HG02623 (cell line): ENCODE results near the gene KIF26B.
A peak's percentile ranks its signal among the peaks of the same experiment; 100 is the strongest.

Experiments
- ATAC-seq: cut with Tn5 transposase; IDR thresholded peaks from one replicate; pipeline ENCODE4 v1.9.1; 2021; ENCODE audit warnings: moderate library complexity; ENCODE audit not compliant: unreplicated experiment

Gene KIF26B

DNA sequence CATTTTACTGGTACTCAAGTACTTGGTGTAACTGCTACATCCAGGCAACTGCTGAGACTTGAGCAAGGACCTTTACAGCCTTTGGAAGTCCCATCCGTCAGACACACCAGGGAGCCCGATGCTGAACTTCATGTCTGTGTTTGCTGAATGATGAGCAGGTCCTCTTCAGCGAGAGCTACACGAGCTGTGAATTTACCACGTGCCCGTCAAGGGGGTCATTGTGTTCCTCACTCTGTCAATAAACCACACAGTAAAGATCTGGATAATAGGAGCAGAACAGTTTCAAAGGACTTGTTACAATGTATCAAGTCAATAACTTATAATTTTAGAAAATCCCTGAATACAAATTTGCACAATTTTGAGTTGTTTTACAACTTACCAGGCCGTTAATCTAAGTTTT, 427.2 kb downstream of the KIF26B start:
- no peak for ATAC-seq

DNA sequence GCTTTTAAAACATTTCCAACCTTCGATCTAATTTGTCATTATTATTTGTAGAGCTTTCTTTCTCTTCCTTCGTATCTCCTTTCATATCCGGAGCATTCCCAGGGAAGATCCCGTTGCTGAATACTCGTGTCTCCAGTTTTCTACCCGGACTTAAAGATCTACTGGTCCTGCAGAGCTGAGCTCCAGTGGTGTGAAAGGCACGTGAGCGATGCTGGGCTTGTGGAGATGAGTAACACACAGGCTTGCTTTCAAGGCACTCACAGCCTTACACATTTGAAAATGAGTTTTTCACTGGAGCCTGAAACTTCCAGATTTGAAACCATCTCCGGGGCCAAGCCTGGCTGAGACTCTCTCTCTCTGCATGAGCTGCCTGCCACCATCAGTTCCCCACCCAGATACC, 428.3 kb downstream of the KIF26B start:
- no peak for ATAC-seq

DNA sequence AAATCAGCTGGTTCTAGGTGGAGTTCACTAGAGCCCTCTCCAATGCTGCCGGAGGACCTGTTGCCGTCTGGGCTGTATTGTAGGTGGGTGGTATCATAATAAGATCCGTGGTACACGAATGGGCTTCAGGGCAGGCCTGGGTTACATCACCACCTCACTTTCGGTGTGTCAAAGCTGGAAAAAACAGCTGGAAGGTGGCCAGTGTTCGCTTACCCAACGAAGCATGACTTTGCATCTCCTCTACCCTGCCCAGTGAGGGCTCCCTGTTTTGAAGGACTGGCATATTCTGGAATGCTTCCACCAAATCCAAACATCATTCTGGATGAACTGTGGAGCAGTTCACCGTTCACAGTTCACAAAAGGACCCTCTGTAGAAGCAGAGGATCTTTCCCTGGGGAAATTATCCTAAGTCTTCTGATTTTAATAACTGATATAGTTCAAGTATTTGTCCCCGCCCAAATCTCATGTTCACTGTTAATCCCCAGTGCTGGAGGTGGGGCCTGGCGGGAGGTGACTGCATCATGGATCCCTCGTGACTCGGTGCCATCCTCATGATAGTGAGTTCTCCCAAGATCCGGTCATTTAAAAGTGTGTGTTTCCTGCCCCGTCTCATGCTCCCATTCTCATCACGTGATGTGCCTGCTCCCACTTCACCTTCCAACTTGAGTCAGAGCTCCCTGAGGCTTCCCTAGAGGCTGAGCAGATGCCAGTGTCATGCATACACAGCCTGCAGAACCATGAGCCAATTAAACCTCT, 429.0 kb downstream of the KIF26B start:
- ATAC-seq, result no peak

DNA sequence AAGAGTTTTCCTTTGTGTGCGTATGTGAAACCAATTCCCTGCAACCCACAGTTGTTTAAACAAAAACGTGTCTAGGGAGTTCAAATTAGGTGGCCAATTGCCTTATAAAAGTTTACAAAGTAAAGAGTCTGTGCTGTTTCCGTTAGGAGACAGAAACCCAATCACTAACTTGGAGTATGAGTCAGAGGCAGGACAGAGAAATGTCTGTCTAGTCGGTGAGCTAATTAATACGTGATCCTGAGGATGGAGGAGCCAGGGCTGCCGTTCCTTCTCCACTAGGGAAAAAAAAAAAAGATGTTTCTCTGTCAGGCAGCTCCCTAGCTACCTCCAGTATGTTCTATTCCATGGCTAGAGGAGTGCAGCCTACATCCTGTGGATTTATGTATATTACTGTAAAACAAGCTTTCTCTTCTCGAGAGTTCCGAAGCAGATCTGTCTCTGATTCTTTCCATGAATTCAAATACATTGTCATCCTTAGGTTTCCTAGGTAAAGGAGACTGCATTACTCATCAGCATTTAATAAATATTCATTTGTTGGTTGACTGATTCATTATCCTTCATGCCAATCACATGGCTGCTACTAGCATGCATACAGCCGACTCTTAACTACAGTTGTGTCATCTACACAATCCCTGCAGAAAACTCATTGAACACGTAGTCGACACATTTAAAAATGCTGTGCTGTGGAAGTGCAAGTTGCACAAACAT, 430.6 kb downstream of the KIF26B start:
- ATAC-seq, result no peak

DNA sequence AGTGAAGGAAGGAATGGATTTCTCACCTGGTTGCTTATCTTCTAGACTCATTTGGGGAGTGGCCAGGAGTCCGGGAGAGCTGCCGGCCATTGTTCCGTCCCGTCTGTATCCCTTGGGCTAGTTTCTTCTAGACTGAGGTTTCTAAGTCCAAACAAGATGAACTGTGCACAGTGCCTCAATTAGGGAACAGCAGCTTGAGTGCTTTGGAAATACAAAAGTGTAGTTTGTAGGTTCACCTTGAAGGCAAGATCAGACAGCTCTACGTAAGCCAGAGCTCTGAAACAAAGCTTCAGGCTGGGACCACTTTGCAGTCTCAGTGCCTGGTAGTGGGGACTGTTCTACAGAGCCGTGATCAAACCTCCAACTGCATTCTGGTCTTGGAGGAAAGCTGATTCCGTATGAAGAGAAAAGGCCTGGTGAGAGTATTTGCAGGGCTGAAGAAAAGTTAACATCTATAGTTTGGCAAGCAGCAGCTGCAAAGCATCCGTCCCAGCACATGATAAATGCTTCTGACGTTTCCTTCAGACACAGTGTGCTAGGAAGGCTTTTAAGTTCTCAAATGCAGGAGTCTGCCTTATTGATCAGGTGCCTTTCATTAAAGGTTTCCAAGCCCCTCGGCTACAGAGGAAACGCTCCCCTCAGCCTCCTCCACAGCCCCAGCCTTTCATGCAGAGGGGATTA, 432.8 kb downstream of the KIF26B start:
- ATAC-seq, result no peak

DNA sequence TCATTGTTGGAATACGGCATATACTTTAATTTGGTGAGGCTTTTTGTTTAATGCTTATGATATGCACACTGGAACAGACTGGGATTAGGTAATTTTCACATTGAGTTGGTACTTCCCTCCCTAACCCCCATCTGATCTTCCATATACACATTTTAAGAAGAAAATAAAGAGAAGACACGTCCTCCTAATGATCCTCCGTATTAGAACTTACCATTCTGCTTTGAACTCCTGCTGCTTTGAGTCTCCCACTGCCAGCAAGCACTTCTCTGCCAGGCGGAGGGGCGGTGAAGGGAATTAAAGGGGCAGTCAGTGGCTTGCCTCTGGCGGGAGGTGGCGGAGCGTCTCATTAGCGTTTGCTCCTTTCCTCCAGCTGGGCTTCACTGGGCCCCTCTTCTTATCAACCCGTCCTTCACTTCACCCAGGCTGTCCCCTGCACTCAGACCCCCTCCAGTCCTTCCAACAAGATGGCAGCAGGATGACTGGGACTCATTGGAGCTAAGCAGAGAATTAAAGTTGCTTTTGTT, 433.4 kb downstream of the KIF26B start:
- no peak for ATAC-seq

DNA sequence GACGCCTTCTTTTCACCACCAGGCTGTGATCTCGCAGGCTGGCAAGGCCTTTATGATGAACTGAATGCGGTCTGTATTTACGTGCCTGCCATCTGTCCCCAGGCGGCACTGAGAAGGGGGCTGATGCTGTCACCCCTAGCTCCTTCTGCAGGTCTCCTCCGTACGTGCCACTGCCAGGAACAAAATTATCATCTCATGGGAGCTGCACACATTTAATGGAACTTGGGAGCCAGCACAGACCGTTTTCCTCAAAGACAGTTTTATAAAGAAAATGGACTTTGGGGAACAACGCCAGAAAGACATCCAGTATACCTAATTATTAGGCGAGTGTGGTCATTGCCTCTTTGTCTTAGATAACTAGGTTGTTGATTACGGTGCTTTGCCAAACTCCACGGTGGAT, 434.5 kb downstream of the KIF26B start:
- ATAC-seq, result no peak

DNA sequence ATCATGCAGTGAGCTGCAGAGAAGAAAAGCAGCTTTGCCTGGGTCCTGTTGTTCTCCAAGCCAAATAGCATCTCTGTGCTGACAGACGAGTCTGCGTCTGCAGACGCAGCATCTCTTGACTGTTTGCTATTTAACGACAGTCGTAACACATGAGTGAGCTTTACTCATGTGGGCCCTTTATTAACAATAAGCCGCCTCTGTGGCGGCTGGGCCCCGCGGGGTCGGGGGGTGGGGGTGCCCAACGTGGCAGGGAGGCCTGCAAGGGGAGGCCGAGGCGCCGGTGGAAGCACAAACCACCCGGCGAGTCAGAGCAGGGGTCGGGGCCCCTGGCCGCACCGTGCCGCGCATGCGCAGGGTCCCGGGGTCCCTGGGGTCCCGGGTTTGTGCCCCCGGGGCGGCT, 435.1 kb downstream of the KIF26B start:
- no peak for ATAC-seq

DNA sequence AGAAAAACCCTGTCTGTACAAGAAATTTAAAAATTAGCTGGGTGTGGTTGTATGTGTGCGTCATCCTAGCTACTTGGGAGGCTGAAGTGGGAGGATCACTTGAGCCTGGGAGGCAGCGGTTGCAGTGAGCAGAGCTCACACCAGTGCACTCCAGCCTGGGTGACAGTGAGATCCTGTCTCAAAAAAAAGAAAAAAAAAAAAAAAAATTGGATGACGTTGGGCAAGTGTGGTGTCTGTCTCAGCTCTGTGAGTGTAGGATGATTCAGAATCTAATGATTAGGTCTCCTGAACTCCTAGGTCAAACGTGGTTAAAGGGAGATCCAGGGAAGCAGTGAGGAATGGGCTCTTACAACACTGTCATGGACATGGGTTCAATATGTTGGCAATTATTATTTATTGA, 435.9 kb downstream of the KIF26B start:
- ATAC-seq, result no peak

DNA sequence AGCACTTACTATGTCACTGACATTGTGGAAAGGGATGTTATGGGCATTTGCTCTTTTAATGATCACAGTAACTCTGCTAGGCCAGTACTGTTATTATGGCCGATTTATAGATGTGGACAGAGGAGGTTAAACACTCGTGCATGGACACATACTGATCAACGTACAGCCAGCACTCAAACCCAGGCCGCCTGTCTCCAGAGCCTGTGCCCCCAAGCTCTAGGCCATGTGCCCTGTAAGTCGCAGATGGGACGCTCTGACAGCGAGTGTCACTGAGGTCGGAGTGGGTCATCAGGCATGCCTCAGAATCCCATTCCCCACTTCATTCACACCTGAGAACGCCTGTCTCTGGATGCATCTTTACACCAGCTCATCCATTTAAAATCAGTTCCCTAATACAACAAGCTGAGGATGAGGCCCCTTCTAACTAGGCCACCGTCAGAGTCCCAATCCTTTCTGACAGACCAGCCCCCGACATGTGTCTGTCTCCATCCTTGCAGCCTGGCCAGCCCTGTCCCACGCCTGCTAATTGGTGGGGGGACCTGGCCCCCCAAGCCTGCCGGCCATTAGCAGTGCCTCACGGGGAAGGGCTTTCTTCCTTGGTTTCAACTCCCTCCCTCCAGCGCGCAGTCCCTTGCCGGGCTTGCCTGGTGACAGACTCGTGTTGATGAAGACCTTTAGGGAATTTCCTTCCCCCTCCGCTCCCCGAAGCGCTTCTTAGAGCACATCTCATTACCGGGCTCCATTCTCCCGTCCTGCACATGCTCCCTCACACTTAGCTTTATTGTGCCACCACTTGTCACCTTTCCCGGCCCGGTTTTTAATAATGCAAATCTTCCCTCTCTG, 436.8 kb downstream of the KIF26B start:
- ATAC-seq, result no peak

DNA sequence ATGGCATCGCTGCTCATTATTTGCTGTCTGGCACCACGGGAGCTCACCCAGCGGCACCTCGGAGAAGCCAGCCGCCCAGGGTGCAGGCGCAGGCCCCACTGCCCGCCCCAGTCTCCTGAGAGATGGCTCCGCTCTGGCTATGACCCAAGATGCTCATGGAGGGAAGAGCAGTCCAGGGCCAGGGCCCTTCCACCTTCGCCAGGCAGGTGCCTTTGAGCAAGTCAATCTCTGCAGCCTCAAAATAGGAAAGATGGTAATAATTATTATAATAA, 437.3 kb downstream of the KIF26B start:
- ATAC-seq, result no peak

DNA sequence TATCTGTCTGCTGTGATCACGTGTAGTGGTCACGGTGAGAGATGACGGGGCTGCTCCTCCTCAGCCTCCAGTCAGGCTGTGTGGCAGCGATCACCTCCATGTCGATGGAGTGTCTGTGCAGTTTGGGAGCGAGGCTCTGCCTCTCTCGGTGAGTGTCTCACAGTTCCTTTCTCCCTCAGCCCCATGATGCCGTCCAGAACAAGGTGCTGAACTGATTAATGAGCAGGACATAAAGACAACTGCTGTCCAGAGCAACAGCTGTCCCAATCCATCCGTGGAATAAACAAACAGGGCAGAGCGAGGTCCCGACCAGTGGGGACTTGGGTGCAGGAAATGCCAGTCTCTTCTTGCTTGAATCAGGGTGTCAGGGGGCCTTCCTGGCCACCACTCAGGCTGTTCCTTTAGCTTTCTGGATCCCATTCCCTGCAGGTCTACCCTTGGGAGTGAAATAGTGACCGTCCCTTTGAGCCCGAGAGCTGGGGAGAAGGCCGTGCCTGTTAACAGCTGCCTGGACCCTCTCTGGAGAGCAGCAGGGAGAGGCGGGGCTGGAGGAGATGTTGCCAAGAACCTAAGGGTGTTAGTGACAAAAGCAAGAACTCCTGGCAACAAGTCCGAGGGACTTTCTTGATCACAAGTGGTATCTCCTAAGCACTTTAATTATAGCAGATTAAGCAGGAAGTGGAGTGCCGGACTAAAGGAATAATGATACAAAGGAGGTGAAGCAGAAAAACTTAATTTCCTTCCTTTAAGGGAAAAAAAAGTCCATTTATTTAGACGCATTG, 443.9 kb downstream of the KIF26B start:
- no peak for ATAC-seq

DNA sequence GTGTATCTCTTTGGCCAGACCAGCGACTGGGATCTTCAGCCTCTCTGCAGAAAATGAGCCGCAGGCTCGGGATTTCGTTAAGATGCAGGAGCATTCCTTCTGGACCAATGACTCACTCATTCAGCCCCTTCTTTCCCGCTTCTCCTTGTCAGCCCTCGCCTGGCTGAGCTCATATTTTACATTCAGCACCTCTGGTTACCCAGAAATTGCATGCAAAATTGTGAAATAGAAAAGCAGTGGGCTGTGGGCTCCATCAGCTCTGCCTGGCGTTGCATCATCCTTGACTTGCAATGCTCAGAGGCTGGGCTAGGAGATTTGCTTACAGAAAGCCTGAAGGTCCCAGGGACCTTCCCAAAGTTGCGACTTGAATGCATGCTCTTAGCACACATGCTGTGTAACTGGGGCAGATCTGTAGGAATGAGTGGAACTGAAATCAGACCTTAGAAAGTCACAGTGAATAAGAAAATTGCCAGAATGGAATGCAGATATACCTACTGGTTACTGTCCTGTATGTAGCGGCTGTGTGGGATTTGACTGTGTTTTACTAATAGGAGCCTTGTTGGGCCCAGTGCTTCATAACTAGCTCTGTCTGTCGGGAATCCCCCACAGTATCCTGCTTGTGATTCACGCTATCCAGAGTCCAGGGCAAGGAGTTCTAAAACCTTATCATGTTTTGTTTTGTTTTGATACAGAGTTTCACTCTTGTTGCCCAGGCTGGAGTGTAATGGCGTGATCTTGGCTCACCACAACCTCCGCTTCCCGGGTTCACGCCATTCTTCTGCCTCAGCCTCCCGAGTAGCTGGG, 444.8 kb downstream of the KIF26B start:
- ATAC-seq, result peak; percentile 47

DNA sequence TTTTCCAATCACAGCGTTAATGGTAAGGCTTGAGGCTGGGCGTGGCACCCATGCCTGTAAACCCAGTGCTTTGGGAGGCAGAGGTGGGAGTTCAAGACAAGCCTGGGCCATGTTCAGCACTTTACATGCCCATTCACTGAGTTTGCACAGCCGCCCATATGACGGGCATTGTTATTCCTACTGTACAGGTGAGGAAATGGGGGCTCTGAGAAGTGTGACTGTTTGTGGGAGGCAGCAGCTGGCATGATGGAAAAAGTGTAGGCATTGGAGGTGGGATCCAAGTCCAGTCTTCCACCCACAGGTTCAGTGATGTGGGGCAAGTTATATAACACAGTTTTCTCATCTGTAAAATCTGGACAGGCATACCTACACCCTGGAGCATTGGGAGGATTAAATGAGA, 445.9 kb downstream of the KIF26B start:
- ATAC-seq, result no peak

DNA sequence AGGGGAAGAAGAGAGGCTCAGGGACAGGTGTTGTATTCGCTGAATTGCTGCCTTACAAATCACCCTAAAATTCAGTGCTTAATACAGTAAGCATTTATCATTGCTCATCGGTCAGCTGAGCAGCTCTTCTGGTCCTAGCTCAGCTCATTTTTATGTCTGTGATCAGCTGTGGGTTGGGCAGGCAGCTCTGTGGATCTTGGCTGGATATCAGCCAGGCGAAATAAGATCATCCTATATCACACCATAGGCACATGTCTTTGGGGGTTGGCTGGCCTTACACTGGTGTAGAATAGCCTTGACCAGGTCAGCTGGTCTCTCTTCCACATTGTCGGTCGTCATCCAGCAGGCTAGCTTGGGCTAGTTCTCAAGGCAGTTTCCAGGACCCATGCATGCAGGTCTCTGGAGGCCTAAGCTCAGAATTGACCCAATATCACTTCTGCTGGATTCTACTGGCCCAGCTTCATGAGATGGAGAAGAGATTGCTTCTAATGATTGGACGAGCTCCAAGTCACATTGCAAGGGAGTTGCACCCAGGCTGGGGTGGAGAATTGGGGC, 448.6 kb downstream of the KIF26B start:
- no peak for ATAC-seq

DNA sequence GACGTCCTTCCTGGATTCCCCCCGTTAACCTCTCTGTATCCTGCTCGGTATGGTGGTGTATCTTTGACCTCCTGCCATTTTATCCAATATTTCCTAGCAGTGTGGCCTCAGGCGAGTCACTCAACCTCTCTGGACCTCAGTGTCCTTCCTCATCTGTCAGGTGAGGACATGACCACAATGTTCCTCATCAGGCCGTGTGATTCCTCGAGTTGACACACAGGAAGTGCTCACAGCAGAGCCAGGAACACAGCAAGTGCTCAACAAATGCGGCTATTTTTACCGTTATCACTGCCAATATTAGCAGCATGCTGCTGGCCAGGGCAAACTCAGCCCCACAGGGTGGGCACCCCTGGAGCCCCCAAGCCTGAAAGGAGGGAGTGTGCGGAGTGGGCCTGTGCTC, 450.2 kb downstream of the KIF26B start:
- no peak for ATAC-seq

DNA sequence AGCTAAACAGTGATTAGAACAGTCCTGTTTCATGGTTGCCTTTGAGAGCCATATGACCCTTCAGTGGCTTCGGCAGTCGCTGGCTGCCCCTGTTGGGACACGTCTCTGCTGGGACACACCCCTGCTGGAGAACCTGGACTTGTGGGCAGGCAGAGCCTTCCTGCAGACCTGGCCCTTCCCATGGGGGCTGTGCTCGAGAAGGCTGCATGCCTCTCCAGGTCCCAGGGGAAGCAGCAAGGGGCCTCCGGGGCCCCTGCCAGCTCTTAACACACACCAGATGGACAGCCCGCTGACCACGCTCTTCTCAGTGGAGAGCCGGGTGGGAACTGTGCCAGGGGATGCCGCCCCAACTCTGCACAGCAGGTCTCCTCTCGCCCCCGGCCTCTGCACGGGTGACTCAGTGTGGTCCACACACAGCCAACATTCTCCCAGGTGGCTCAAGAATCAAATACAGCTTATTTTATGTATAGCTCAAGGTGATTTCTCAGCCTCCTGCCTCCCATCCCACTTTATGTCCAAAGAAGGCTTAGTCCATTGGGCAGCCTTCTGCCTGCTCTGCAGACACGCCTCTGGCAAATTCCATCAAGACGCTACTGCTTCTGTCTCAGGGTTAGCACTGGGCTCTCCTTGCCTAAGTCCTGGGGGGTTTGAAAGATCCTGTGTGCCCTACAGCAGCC, 450.8 kb downstream of the KIF26B start:
- no peak for ATAC-seq

DNA sequence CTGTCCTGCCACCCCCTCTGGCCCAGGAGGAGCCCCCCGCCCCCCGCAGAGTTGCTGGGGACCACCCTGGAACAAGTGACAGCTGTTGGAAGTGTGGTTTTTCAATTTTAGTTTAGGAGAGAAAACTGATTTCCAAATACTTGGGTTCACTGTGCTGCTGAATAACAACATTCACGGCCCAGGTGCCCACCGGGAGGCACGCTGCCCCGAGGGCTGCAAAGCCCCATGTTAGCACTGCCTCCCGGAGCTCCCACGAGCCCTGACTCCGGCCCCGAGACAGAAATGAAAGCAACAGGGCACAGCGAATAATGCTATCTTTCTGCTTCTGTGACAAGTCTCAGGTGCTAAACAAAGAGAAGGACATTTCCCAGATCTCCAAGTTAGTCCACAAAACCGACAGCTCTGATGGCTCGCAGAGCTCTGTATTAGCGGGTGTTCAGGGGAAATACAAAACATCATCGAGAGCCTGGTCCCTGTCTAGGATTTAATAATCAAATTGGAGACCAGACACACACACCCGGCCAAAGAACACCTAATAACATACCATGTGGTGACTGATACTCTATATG, 451.5 kb downstream of the KIF26B start:
- no peak for ATAC-seq
